KMS-11 (cell line): ENCODE results near the gene ATL2.

Source experiments
- H2AFZ ChIP-seq: fragments of 200-600 bp; sonication (generic); 2 replicates; pipeline ENCODE4 v1.6.1; 2016; ENCODE audit warnings: antibody characterized with exemption, mixed run types, low read depth
- H3K27ac ChIP-seq: fragments of 200-600 bp; sonication (generic); 2 replicates; pipeline ENCODE4 v1.6.1; 2016; ENCODE audit warnings: mild to moderate bottlenecking, mixed run types
- H3K27me3 ChIP-seq: fragments of 200-600 bp; sonication (generic); 2 replicates; pipeline ENCODE4 v1.6.1; 2017; ENCODE audit warnings: mild to moderate bottlenecking, low read depth, mixed run types, moderate library complexity; ENCODE audit not compliant: insufficient read depth
- H3K36me3 ChIP-seq: fragments of 200-600 bp; sonication (generic); 2 replicates; pipeline ENCODE4 v1.6.1; 2017; ENCODE audit warnings: mild to moderate bottlenecking, mixed run types; ENCODE audit not compliant: insufficient read depth
- H3K4me1 ChIP-seq: fragments of 200-600 bp; sonication (generic); 2 replicates; pipeline ENCODE4 v1.6.1; 2016; ENCODE audit warnings: mild to moderate bottlenecking, low read depth, mixed run types; ENCODE audit not compliant: poor library complexity, severe bottlenecking
- H3K4me2 ChIP-seq: fragments of 200-600 bp; sonication (generic); 2 replicates; pipeline ENCODE4 v1.7.0; 2016; ENCODE audit warnings: mild to moderate bottlenecking, mixed run types
- H3K4me3 ChIP-seq: fragments of 200-600 bp; sonication (generic); IDR thresholded peaks from 2 replicates; pipeline ENCODE4 v1.6.1; 2017; ENCODE audit warnings: low read depth, low read length, mixed read lengths; ENCODE audit not compliant: insufficient read depth
- H3K79me2 ChIP-seq: fragments of 200-600 bp; sonication (generic); 2 replicates; pipeline ENCODE4 v1.6.1; 2016; ENCODE audit warnings: low read depth, mixed run types; ENCODE audit not compliant: insufficient read depth
- H3K9ac ChIP-seq: fragments of 200-600 bp; sonication (generic); 2 replicates; pipeline ENCODE4 v1.6.1; 2016; ENCODE audit warnings: mild to moderate bottlenecking, mixed run types
- H4K20me1 ChIP-seq: fragments of 200-600 bp; sonication (generic); 2 replicates; pipeline ENCODE4 v1.6.1; 2016; ENCODE audit warnings: mild to moderate bottlenecking, mixed run types; ENCODE audit not compliant: insufficient read depth
- CTCF ChIP-seq: fragments of 200-600 bp; sonication (generic); conservative IDR thresholded peaks from 2 replicates; pipeline ENCODE4 v1.6.1; 2017; ENCODE audit warnings: low read depth, mild to moderate bottlenecking, antibody characterized with exemption, low read length, moderate library complexity, mixed read lengths

The ATL2 gene

GRCh38 chr2:38353402-38353801 is 23.7 kb downstream of the ATL2 start:
- H3K27me3 ChIP-seq: no peaks in the 10 kb centered on the region
- no peak overlapping the region for H3K9ac ChIP-seq
- peaks cover 7% of the 10 kb centered on the region; the same call in 1 of the 2 replicates for H4K20me1 ChIP-seq
- H2AFZ ChIP-seq: no peak overlapping the region
- H3K36me3 ChIP-seq: 0 out of 2 replicates have a peak, but pooled peaks cover 3% of the 10 kb centered on the region
- no peak overlapping the region for H3K4me2 ChIP-seq
- H3K4me1 ChIP-seq: peaks cover 10% of the 10 kb centered on the region
- TF ChIP-seq CTCF: no peak
- peaks cover 87% of the 10 kb centered on the region for H3K79me2 ChIP-seq
- no peak overlapping the region for H3K4me3 ChIP-seq
- H3K27ac ChIP-seq: no peak overlapping the region

GRCh38 chr2:38352336-38352735 is 24.7 kb downstream of the ATL2 start:
- Histone ChIP-seq H3K27me3 (no peaks in the 10 kb centered on the region), H3K36me3 (0 out of 2 replicates have a peak, but pooled peaks cover 3% of the 10 kb centered on the region), H3K4me1 (peaks cover 10% of the 10 kb centered on the region), H3K79me2 (peaks cover 87% of the 10 kb centered on the region), H2AFZ (no peak overlapping the region), H3K4me3 (no peak overlapping the region), H3K4me2 (no peak overlapping the region), H3K9ac (no peak overlapping the region), H4K20me1 (peaks cover 15% of the 10 kb centered on the region; the same call in 1 of the 2 replicates), H3K27ac (no peak overlapping the region)
- TF ChIP-seq CTCF: no peak

- no peak for TF ChIP-seq CTCF
- Histone ChIP-seq H3K4me1 (peaks cover 6% of the 10 kb centered on the region), H3K9ac (no peak overlapping the region), H2AFZ (no peak overlapping the region), H3K36me3 (0 out of 2 replicates have a peak, but pooled peaks cover 10% of the 10 kb centered on the region), H4K20me1 (peaks cover 12% of the 10 kb centered on the region; the same call in 1 of the 2 replicates), H3K27ac (no peak overlapping the region), H3K79me2 (peaks cover 58% of the 10 kb centered on the region), H3K4me2 (no peak overlapping the region), H3K27me3 (no peaks in the 10 kb centered on the region), H3K4me3 (no peak overlapping the region)
These were observed 31.6 kb downstream of the ATL2 start for GRCh38 chr2:38345323-38346038.

GRCh38 chr2:38344813-38345212 is 32.3 kb downstream of the ATL2 start:
- Histone ChIP-seq H3K4me2 (no peak overlapping the region), H3K27me3 (no peaks in the 10 kb centered on the region), H4K20me1 (peaks cover 12% of the 10 kb centered on the region; the same call in 1 of the 2 replicates), H3K79me2 (peaks cover 52% of the 10 kb centered on the region), H2AFZ (no peak overlapping the region), H3K27ac (no peak overlapping the region), H3K4me1 (peaks cover 6% of the 10 kb centered on the region), H3K4me3 (no peak overlapping the region), H3K9ac (no peak overlapping the region), H3K36me3 (0 out of 2 replicates have a peak, but pooled peaks cover 10% of the 10 kb centered on the region)
- TF ChIP-seq CTCF: no peak
